Glomerular visceral epithelial cell (primary cell): ENCODE measurements around the gene SLC25A40.

ENCODE experiments used
- DNase-seq: peaks from one replicate; pipeline ENCODE4 v3.0.0-alpha.2; 2016; ENCODE audit errors: extremely low spot score

SLC25A40 gene

DNA sequence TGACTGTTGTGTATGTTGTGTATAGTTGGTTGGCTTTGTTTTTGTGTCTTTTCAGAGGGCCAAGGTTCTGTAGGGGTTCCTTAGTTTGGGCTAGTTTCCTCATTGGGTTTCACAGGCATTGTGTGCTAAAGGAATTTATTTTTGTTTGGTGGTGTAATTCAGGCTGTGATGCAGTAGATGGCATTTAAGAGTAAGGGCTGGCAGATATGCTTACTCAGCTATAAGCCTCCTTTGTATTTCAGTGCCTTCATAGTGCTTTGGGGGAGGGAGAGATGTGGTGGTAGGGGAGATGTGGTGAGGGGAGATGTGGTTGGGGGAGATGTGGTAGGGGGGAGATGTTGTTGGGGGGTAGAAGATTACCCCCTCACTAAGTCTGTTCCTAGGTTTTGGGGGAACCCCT, 91.7 kb downstream of the SLC25A40 start:
- DNase-seq: no peak
